HuH-7 (cell line): ENCODE results near the gene ZBTB7C.
A peak's percentile ranks its signal among the peaks of the same experiment; 100 is the strongest.
"Not testable (repeated sequence)": the region's sequence is repeated elsewhere in the genome, so short reads cannot be mapped to it uniquely, and the experiment has no call there.

Source experiments
- DNase-seq: peaks from one replicate; pipeline ENCODE4 v3.0.0; 2011; ENCODE audit warnings: low spot score

Gene ZBTB7C

DNA sequence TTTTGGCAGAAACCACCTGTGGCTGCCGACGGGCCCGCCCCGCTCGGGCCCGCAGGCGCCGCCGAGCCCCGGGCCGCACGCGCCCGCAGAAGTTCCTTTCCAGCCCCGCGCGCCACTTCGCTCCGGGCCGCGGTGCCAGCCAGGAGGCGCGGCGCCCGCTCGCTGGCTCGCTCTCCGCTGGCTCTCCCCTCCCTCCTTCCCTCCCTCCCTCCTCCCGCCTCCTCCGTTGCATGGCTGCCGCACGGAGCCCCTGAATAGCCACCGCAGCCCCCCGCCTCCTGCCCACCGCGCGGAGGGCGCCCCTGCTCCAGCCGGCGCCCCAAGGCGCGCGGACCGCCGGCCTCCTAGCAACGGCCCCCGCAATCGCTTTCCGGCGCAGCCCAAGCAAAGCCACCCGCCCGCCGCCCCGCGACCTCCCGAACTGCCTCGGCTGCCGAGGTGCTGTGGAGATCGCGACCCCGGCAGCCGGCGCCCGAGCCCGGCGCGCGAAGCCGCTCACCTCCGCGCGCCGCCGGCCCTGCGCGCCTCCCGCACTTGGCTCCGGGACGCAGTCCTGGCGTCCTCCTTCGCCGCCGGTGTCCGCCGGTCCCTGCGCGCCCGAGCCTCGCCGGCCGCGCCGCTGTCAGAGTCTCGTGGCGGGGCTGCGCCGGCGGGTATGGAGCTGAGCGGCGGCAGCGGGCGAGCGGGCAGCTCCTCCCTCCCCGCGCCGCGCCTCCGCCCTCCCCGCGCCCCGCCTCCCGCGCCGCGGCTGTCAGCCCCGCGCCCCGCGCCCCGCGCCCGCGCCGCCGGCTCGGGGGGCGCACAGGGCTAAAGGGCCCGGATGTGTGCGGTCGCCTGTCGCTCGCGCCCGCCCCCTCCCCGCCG is at the start of gene ZBTB7C:
Gene ZBTB7C, minus strand, starts transcription at position 657 of the 864 bp plus-strand sequence.
- DNase-seq = peak; percentile 25

DNA sequence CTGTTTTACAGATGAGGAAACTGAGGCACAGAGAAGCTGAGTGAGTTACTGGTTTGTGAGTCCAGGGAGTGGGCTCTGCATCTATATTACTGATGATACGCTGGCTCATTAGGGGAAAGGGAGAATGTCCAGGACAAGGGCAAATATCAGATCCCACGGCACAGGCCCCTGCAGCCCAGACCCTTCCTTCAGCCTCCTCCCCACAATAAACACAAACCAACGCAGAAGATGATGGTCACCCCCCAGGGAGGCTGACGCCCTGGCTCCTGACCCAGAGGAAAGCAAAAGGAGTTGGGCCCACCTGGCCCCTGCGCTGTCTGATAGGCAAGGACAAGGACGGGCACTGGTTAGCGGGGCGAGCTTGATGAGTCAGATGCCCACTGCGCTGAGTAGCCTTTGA is 47.7 kb upstream of the ZBTB7C start:
- DNase-seq = no peak

DNA sequence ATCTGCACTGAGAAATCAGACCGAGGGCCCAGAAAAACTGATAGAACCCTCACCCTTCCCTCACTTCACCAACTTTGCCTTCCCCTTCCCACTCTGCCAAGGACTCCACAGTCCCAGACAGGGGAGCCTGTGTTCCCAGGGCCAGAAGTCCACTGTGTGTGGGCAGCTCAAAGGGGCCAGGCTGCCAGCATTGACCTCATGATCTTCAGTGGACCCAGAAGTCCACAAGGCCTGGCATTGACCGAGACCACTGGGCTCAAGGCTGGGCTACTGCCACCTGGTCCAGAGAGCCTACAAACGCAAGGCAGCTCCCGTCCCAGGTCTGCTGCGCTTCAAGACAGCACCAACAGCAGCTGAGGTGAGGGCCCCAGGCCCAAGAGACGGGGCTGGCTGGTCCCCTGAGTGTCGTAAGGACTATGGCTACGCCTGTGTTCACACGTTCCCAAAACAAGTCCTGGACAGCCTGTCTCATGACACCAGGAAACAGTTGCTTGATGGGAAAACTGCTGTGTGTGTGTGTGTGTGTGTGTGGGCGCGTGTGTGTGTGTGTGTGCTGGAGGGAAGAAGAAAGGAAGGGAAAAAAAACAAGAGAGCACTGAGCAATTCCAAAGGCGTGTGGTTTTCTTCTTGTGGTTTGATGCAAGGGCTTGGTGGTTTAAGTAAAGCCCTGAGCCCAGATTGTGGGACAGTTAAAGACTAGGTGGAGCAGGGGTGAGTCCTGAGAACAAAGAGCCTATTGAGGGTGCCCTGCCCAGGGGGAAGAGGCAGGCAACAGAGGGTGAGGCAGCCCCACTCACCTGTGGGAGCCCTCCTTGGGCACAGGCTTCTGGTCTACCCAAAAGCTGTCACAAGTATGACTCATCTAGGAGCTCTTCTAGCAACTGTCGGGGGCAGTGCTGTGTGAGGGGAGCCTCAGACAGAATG is 46.6 kb upstream of the ZBTB7C start:
- DNase-seq = no peak

DNA sequence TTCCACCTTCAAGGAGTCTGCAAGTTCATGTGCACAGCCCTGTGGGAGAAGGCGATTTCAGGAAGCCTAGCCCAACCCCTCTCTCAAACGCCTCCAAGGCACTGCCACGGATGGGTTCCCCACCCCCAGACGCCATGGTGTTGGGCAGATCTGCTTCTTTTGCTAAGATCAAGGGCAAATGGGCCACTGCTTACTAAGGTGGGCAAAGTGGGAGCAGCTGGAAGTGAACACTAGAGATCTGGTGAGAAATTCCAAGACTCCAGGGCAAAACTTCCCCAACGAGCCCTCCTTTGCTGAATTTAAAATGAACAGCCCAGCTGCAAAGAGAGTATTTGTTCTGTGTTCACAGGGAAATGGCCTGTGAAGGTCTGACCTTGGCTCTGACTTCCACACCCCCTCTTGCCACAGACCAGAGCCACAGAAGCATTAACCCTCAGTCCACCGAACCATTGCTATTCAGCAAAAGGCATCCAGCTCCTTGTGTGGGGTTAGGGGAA is 45.1 kb upstream of the ZBTB7C start:
- peak; percentile 21 for DNase-seq

DNA sequence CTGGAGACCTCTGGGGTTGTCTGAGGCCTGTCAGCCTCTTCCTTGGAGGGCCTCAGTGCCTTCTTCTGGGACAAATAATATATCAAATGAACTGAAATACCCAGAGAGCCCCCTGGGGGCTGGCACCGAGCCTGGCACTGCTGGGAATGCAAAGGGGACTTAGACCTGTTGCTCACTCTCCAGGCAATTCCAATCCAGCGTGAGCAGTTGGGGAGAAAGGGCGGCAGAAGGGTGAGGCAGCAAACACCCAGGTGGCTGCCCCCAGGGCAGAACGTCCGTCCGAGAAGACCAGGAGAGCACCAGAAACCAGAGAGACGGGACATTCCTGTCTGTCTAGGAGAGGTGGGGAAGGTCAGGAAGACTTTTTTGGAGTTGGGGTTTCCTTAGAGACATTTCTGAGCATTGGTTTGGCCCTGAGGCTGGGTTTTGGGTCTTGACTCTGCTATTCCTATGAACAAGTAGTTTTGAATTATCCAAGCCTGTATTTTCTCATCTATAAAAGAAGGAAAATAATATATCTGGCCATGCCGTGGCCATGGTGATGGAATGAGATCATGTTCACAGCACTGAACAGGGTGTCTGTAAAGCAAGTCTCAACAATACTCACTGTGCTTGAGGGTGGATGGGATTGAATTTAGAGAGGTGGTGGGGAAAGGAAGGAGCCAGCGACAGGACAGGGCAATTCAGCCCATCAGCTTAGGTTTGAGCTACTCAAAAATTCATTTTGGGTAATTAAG is 44.3 kb upstream of the ZBTB7C start:
- DNase-seq = no peak

DNA sequence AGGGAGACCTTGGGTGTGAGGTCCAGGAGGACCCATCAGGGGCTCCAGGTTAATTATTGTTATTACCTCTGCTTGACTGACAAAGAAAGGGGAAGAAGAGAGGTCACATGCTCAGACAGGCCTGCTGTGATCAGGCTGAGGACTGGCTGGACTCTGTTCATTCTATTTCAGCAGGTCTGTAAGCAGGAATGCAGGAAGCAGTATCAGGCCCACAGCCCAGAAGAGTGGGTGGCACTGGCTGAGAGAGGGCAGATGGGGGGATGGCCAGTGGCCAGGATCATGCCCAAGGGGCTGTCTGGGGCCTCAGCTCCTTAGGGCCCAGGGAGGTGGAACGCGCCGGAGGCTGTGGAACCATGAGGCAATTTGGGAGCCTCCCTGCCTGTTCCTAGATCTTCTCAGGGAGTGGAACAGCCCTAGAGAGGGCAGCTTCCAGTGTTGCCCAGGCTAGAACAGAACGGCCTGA is 43.7 kb upstream of the ZBTB7C start:
- no peak for DNase-seq

DNA sequence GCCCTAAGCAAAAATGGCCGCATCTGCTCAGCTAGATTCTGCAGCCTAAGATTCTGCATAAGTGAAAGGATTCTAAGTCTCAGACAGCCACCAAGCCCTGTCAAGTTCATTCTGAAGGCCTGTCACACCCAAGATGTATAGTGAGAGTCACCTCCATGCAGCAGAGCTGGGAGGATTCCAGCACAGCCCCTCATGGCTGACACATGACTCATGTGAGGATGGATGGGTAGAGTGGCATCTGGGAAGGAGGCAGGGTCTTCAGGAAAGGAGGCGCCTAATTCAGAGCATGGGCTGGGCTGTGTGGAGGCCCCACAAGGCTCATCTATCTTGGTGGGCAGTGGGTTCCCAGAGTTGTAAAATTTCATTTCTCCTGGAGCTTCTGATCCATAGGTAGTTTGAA is 41.5 kb upstream of the ZBTB7C start:
- no peak for DNase-seq

DNA sequence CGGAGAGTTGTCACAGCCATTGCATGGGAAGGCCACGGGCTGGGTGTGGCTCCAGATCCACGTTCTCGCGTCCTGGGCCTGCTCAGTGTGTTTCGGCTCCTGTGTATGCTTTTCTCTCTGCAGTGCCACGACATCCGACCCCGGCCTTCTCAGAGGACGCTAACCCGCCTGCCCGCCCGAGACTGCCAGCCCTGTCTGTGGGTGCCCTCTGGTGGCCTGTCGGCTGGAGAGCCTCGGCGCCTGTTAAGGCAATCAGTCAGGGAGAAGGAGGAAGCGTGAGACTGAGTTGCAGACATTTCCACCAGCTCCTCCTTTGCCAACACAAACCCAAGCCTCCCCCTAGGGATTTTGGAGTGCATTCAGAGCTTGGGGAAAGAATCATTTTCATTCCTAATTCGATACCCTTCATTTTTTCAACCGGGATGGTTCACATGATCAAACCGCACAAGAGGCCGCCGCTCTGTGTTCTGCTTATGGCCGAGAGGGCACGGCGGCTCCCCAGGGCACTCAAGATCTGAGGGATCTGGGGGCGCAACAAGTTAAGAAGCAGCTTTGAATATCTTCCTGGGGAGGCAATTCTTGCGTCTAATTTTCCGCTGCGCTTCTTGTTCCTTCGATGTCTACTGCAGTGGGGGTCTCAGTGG is 37.5 kb upstream of the ZBTB7C start:
- peak; percentile 64 for DNase-seq

DNA sequence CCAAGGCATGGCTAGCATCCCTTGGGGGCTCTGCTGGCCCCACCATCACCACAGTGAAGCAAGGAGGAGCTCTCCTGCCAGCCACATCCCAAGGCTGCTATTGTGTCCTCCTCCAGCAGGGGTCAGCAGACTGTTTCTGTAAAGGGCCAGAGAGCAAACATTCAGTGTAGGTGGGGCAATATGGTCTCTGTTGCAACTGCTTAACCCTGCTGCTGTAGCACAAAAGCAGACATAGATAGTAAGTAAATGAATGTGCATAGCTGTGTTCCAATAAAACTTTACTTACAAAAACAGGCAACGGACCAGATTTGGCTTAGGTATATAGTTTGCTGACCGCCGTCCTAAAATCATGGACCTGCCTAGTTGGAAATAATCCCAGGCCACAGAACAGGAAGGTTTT is 36.4 kb upstream of the ZBTB7C start:
- DNase-seq = peak; percentile 40

DNA sequence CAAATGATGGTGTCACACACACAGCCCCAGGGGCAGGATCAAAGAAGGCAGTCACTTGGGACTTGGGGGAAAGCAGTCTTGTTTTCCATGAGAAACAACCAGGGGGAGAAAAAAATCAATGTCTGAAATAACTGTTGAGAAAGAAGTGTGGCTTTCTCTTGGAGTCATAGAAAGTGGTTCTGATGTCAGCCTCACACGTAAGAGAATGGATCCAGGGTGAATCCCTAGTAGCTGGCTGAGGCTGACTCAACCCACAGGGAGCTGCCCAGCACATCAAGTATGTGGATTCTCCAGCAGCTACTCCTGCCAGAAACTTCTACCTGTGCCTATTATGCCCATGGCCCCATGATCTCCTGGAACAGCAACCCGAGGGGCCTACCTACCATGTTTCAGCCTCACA is 33.6 kb upstream of the ZBTB7C start:
- DNase-seq = no peak

DNA sequence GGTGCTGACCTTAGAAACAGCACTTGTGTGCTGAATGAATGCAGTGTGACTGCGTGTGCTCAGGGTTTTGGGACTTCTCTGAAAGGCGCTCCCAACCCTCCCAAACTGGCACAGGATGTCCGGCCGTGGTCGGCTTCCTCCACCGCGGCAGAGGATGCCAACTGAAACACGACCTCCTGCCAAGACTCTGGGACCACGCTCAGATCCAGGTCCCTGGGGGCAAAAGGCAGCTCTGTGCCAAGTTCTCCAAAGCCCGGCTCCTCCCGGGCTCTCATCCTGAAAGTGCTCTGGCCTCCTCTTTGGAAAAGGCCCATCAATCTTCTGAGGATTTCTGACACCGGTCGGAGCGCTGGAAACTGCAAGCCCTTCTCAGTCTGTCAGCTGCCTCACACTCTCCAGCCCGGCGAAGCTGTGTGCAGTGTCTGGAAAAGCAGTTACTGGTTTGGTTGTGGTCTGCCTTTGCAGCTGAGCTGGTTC is 32.3 kb upstream of the ZBTB7C start:
- DNase-seq = no peak

DNA sequence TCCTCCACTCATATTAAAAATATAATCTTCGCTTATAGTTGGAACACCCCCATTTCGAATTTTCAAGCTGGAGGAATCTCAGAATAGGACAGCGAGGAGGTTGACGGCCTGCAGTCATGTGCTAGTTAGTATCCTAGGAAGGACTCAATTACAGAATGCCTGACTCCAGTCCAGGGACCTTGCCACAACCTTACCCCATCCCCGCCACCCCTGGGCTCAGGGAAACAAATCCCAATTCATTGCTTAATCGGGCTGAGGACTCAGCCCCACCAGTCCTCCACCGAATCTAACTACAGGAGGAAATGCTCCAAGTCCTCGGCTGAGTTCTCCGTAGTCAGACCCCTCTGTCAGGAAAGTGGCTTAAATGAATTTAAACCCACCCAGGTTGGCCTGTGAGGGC is 31.7 kb upstream of the ZBTB7C start:
- no peak for DNase-seq

DNA sequence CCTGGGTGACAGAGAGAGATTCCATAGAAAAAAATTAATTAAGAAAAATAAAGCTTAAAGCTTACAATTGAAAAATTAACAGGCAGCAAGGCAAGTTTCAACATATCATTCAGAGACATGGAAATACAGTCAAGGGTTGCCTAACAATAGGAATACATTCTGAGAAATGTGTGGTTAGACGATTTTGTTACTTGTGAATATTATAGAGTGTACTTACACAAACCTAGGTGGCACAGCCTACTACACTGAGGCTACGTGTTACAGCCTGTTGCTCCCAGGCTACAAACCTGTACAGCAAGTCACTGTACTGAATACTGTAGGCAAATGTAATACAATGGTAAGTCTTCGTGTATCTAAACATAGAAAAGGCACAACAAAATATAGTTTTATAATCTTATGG is 27.7 kb upstream of the ZBTB7C start:
- DNase-seq = no peak

DNA sequence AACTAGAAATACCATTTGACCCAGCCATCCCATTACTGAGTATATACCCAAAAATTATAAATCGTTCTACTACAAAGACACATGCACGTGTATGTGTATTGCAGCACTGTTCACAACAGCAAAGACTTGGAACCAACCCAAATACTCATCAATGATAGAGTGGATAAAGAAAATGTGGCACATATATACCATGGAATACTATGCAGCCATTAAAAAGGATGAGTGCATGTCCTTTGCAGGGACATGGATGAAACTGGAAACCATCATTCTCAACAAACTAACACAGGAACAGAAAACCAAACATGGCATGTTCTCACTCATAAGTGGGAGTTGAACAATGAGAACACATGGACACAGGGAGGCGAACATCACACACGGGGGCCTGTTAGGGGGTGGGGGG is 25.2 kb upstream of the ZBTB7C start:
- not testable (repeated sequence) for DNase-seq

DNA sequence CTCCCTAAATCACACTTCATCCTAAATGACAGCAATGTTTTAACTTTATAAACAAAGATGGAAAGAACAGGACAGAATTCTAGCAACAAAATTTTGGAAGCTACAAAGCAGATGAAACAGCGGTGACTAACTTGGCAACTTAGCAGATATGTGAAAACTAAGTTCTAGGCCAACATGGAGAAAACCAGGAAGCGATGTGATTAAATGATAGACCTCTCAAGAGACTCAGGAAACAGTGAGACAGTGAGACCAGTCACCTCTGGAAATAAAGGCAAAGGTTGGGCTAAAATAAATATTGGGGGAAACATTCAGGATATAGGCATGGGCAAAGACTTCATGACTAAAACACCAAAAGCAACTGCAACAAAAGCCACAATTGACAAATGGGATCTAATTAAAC is 24.4 kb upstream of the ZBTB7C start:
- DNase-seq = no peak

DNA sequence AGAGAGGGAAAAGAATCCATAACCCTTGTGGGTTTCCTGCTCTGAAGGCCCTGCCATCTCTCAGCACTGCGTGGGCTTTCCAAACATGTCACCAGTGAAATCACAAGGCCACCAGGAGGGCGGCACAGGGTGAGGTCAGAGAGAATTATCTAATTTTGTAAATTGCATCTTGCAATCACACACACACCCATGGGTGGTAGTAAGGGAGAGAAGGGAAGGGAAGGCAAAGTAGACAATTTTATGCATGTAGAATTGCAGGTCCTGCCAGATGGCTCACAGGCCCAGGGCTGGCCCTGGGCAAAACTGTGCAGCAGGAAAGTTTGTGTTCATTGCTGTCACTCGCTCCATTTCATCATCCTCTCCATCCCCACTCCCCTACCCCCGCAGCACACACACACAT is 21.0 kb upstream of the ZBTB7C start:
- DNase-seq = no peak

DNA sequence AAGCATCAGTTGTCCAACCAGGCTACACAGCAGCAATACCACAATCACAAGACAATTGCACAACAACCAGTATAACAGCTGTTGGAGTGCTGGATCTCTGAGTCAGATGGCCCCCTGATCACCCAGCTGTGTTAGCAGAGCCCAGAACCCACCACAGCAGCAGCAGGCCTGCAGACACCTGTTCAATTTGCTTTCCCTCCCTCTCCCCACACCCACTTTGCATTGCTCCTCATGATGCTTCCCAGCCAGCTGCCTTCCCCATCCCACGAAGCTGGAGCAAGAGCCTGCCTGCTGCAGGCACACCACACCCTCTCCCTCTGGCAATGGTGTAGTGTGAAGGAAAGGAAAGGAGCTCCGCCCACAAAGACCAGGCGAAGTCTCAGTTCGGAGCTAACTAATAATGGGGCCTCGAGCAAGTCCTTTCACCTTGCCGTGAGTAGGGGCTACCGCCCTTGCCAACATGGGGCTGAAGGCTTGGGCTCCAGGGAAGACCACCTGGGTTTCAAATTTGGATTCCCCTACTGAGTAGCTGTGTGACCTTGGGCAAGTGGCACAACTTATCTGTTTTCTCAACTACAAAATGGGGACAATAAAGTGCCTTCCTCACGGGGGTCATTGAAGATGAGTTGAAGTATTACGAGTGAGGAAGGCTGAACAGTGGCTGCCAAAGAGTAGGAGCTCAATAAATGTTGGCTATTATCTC is 19.4 kb upstream of the ZBTB7C start:
- no peak for DNase-seq

DNA sequence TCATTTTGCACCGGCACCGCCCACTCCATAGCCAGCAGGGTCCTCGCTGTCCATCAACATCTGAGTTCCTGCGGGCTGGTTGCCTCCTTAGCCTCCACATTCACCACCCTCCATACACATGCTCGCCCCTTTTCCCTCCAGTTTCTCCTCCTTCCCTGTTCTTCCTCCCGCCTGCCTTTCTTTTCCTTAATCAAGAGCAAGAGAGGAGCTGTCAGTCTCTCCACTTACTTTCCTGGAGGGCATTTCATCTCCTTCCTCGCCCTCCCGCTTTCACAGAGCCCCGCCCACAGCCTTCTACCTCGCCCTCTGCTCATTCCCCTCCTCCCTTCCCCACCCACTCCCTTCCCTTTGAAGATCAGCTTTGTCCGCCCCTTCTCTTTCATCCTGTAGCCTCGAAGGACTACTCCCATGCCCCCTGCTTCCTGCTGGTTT is 13.8 kb upstream of the ZBTB7C start:
- no peak for DNase-seq

DNA sequence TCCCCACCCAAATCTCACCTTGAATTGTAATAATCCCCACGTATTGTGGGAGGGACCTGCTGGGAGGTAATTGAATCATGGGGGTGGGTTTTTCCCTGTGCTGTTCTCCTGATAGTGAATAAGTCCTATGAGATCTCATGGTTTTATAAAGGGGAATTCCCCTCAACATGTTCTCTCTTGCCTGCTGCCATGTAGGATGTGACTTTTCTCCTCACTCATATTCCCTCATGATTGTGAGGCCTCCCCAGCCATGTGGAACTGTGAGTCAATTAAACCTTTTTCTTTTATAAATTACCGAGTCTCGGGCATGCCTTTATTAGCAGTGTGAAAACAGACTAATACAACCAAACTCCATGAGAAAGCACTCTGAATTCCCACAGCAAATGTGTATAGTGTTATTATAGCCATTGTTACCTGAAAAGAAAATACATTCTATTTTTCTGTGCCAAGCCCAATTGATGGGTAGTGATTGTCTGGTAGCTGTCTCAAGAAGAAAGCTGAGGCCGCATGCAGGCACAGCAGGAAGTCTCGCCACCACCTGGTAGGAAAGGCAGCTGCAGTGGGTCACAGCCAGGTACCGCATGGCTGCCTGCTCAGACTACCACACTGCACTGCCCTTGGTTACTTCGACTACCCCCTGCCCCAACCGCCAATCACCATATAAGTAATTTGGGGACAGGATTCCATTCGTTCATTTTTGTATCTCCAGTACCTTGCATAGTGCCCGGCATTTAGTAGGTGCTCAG is 10.3 kb upstream of the ZBTB7C start:
- DNase-seq = no peak
